ENCODE measurements around the gene CXCR5.
"Not testable (repeated sequence)": the region's sequence is repeated elsewhere in the genome, so short reads cannot be mapped to it uniquely, and the experiment has no call there.

The CXCR5 gene

GRCh38 chr11:118883368-118884071, at the start of gene CXCR5:
Gene CXCR5 (plus strand): TSS chr11:118883892. CDS start chr11:118883942, 50 bp downstream.
- no peak for DNase-seq

GRCh38 chr11:118834427-118835028, 49.2 kb upstream of the CXCR5 start:
- no peak for DNase-seq

GRCh38 chr11:118837868-118838267, 45.8 kb upstream of the CXCR5 start:
- no peak for DNase-seq

- no peak for DNase-seq
Observed at GRCh38 chr11:118838905-118839553, 44.7 kb upstream of the CXCR5 start.

GRCh38 chr11:118841469-118842242, 42.0 kb upstream of the CXCR5 start:
- no peak for DNase-seq

- no peak for DNase-seq
Observed at GRCh38 chr11:118842369-118842768, 41.3 kb upstream of the CXCR5 start.

GRCh38 chr11:118842843-118843242, 40.8 kb upstream of the CXCR5 start:
- DNase-seq: not testable (repeated sequence)

GRCh38 chr11:118843565-118843964, 40.1 kb upstream of the CXCR5 start:
- DNase-seq: no peak

GRCh38 chr11:118845369-118845768, 38.3 kb upstream of the CXCR5 start:
- DNase-seq: no peak

- no peak for DNase-seq
Observed at GRCh38 chr11:118846181-118846935, 37.3 kb upstream of the CXCR5 start.

GRCh38 chr11:118849825-118850224, 33.9 kb upstream of the CXCR5 start:
- DNase-seq: no peak

GRCh38 chr11:118851970-118852369, 31.7 kb upstream of the CXCR5 start:
- no peak for DNase-seq

GRCh38 chr11:118853678-118854077, 30.0 kb upstream of the CXCR5 start:
- no peak for DNase-seq

GRCh38 chr11:118856314-118856713, 27.4 kb upstream of the CXCR5 start:
- DNase-seq: no peak

- no peak for DNase-seq
Observed at GRCh38 chr11:118857385-118857784, 26.3 kb upstream of the CXCR5 start.

GRCh38 chr11:118859973-118860372, 23.7 kb upstream of the CXCR5 start:
- no peak for DNase-seq

GRCh38 chr11:118868659-118869058, 15.0 kb upstream of the CXCR5 start:
- DNase-seq: no peak

GRCh38 chr11:118870396-118871343, 13.0 kb upstream of the CXCR5 start:
- no peak for DNase-seq

- no peak for DNase-seq
Observed at GRCh38 chr11:118872403-118872821, 11.3 kb upstream of the CXCR5 start.

GRCh38 chr11:118873804-118874203, 9.9 kb upstream of the CXCR5 start:
- DNase-seq: no peak

- no peak for DNase-seq
Observed at GRCh38 chr11:118876286-118876685, 7.4 kb upstream of the CXCR5 start.
